Rectal smooth muscle tissue (tissue), 1 donor: ENCODE results near the gene ATF6B.
A peak's percentile ranks its signal among the peaks of the same experiment; 100 is the strongest.
"Not testable (repeated sequence)": the region's sequence is repeated elsewhere in the genome, so short reads cannot be mapped to it uniquely, and the experiment has no call there.

Source experiments
- H3K27ac ChIP-seq: one replicate; pipeline ENCODE4 v1.7.0; 2013; ENCODE audit warnings: low read depth, low read length, inconsistent platforms
- H3K27me3 ChIP-seq: one replicate; pipeline ENCODE4 v1.7.0; 2013; ENCODE audit warnings: low read length; ENCODE audit not compliant: control insufficient read depth, insufficient read depth
- H3K36me3 ChIP-seq: one replicate; pipeline ENCODE4 v1.7.0; 2013; ENCODE audit warnings: low read length; ENCODE audit not compliant: control insufficient read depth, insufficient read depth
- H3K4me1 ChIP-seq: one replicate; pipeline ENCODE4 v1.7.0; 2013; ENCODE audit warnings: low read length; ENCODE audit not compliant: control insufficient read depth, insufficient read depth
- H3K4me3 ChIP-seq: one replicate; pipeline ENCODE4 v1.7.0; 2013; ENCODE audit warnings: low read length
- H3K9ac ChIP-seq: one replicate; pipeline ENCODE4 v1.7.0; 2013; ENCODE audit warnings: low read length

Gene ATF6B

DNA sequence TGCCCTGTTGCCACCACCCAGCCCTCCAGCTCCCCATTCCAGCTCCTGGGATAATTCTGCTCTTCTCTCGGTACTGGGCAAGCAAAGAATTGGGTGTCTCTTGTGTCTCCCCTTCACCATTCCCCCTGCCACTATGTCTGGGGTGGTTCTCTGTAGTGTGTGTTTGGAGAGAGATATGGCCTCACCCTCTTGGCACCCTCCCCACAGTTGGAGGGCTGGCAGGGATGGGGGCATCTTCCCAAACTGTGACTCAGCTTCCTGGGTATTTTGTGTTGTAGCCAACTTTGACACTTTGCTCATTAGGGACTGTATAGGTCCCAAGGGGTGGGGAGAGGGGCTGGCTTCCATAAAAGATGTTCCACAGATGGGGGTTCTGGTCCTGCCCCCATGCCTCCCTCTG is 20.6 kb downstream of the ATF6B start:
- Histone ChIP-seq H3K27ac (peak overlapping the region; percentile 71), H3K4me1 (peaks cover 26% of the 10 kb centered on the region), H3K36me3 (no peaks in the 10 kb centered on the region), H3K4me3 (peak overlapping the region; percentile 50), H3K27me3 (no peaks in the 10 kb centered on the region), H3K9ac (peak overlapping the region; percentile 33)

DNA sequence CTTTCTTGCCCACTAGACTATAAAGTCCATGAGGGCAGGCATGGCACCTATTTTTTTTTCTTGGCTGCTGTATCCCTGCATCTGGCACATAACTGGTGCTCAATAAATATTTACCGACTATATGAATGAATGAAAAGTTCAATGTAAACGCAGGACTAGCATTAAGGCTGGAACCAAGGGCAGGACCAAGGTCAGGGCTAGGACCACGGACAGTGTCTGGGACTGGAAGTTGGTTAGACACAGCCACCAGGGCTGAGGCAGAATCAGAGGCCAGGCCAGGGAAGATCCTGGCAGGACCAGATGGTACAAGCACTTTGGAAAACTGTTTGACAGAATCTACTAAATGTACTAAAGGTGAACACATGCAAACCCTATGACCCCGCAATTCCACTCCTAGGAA is 22.6 kb downstream of the ATF6B start:
- no peak overlapping the region for H3K27ac ChIP-seq
- H3K9ac ChIP-seq = no peak overlapping the region
- H3K4me3 ChIP-seq = no peak overlapping the region
- no peaks in the 10 kb centered on the region for H3K27me3 ChIP-seq
- peaks cover 13% of the 10 kb centered on the region for H3K4me1 ChIP-seq
- H3K36me3 ChIP-seq = no peaks in the 10 kb centered on the region

DNA sequence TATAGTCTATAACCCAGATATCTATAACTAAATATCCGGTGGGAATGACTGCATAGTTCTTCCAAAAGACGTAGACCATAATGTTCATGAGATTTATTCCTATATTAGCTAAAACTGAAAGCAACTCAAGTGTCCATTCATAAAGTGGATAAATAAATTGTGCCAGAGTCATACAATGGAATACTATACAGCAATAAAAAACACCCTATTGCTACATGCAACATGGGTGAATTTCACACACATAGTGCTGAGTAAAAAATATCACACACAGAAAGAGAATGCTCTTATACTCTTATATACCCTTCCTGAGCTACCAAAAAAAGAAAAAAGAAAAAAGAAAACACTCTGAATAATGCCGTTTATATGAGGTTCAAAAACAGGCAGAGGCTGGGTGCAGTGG is 25.8 kb downstream of the ATF6B start:
- Histone ChIP-seq H3K36me3 (no peaks in the 10 kb centered on the region), H3K27ac (no peak overlapping the region), H3K4me1 (no peaks in the 10 kb centered on the region), H3K4me3 (no peak overlapping the region), H3K9ac (no peak overlapping the region), H3K27me3 (peaks cover 2% of the 10 kb centered on the region)

DNA sequence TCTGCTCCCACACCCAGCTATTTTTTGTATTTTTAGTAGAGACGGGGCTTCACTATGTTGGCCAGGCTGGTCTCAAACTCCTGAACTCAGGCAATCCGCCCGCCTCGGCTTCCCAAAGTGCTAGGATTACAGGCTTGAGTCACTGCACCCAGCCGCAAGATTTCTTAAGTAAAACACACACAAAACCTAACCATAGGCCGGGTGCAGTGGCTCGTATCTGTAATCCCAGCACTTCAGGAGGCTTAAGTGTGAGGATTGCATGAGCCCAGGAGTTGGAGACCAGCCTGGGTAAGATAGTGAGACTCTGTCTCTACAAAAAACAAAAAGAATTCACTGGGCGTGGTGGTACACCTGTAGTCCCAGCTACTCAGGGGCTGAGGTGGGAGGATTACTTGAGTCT is 27.8 kb downstream of the ATF6B start:
- not testable (repeated sequence) for H3K4me3 ChIP-seq

DNA sequence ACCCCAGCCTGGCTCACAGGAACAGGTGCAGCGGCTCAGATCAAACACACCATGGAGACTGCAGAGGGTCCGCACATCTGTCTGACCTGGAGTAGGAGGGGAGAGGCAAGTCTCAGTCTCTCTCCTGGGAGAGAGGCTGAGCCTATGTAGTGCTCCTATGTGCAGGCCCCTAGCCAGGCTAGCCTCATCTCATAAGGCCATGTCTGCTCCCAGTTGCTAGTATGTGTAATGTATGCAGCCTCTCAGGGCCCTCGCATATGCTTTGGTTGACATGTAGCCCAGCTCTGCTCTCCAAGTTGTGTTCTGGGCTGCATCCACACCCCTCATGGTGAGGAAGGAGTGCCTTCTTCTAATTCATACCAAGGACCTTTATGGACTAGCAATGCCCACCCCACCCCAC is 30.7 kb downstream of the ATF6B start:
- peaks cover 12% of the 10 kb centered on the region for H3K4me1 ChIP-seq
- no peak overlapping the region for H3K27ac ChIP-seq
- H3K36me3 ChIP-seq = no peaks in the 10 kb centered on the region
- peaks cover 19% of the 10 kb centered on the region for H3K27me3 ChIP-seq
- H3K9ac ChIP-seq = no peak overlapping the region
- H3K4me3 ChIP-seq = no peak overlapping the region

More for the DNA sequence above, 27.8 kb downstream of the ATF6B start:
- not testable (repeated sequence) for H3K36me3 ChIP-seq, H3K27ac ChIP-seq, H3K9ac ChIP-seq, H3K4me1 ChIP-seq
- H3K27me3 ChIP-seq = peaks cover 19% of the 10 kb centered on the region

DNA sequence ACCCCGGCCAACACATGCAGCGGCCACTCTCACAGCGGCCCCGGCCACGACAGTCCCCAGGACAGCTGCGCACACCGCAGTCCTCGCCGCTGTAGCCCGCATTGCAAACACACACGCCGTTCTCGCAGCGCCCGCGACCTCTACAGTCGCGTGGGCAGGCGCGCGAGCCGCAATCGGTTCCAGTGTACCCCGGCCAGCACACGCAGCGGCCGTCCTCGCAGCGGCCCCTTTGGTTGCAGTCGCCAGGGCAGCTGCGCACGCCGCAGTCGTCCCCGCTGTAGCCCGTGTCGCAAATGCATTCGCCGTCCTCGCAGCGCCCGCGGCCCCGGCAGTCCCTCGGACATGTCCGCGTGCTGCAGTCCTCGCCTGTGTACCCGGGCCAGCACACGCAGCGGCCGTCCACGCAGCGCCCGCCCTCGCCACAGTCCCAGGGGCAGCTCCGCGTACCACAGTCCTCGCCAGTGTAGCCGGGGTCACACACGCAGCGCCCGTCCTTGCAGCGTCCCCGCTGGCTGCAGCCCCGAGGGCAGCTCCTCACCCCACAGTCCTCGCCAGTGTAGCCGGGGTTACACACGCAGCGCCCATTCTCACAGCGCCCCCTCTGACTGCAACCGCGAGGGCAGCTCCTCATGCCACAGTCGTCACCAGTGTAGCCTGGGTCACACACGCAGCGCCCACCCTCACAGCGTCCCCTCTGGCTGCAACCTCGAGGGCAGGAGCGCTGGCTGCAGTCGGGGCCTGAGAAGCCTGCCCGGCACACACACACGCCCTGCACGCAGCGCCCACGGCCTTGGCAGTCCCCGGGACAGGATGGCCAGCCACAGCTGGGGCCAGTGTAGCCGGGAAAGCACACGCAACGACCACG is 31.4 kb downstream of the ATF6B start:
- no peaks in the 10 kb centered on the region for H3K36me3 ChIP-seq
- H3K4me3 ChIP-seq = peak overlapping the region; percentile 41
- H3K9ac ChIP-seq = no peak overlapping the region
- peaks cover 12% of the 10 kb centered on the region for H3K4me1 ChIP-seq
- peaks cover 19% of the 10 kb centered on the region for H3K27me3 ChIP-seq
- no peak overlapping the region for H3K27ac ChIP-seq

DNA sequence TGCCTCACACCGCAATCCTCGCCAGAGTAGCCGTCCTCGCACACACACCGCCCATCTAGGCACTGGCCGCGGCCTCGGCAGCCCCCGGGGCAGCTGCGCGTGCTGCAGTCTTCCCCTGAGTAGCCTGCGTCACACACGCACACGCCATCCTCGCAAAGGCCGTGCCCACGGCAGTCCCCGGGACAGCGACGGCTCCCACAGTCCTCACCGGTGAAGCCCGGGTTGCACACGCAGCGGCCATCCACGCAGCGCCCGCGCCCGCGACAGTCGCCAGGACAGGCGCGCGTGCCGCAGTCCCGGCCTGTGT is 32.0 kb downstream of the ATF6B start:
- Histone ChIP-seq H3K27me3 (peaks cover 19% of the 10 kb centered on the region), H3K27ac (no peak overlapping the region), H3K4me1 (peaks cover 12% of the 10 kb centered on the region), H3K36me3 (no peaks in the 10 kb centered on the region), H3K9ac (no peak overlapping the region), H3K4me3 (peak overlapping the region; percentile 41)

DNA sequence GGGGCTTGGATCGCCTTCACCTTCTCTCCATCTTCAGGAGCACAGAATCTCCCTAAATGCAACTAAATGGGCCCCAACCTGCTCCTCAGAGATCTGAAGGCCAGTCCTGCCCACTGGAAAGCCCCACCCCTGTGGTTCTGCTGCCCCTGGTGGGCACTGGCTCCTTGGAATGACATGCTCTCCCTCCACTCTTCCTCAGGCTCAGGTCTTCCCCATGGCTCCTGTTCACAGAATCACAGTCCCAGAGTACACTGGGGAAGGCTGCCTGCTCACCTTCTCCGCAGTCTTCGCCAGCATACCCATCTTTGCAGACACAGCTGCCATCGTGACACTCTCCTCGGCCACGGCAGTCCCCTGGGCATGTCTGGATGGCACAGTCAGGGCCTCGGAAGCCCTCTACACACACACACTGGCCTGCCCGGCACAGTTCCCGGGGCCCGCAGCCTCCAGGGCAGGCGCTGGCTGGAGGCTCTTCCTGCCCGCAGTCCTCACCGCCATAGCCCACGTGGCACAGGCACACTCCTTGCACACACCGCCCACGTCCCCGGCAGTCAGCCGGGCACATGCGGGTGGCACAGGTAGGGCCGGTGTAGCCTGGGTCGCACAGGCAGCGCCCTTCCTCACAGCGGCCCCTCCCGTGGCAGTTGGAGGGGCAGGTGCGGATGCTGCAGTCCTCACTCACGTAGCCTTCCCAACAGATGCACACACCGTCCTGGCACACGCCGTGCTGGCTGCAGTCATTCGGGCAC is 32.5 kb downstream of the ATF6B start:
- H3K27me3 ChIP-seq = peaks cover 19% of the 10 kb centered on the region
- H3K27ac ChIP-seq = no peak overlapping the region
- peak overlapping the region; percentile 41 for H3K4me3 ChIP-seq

DNA sequence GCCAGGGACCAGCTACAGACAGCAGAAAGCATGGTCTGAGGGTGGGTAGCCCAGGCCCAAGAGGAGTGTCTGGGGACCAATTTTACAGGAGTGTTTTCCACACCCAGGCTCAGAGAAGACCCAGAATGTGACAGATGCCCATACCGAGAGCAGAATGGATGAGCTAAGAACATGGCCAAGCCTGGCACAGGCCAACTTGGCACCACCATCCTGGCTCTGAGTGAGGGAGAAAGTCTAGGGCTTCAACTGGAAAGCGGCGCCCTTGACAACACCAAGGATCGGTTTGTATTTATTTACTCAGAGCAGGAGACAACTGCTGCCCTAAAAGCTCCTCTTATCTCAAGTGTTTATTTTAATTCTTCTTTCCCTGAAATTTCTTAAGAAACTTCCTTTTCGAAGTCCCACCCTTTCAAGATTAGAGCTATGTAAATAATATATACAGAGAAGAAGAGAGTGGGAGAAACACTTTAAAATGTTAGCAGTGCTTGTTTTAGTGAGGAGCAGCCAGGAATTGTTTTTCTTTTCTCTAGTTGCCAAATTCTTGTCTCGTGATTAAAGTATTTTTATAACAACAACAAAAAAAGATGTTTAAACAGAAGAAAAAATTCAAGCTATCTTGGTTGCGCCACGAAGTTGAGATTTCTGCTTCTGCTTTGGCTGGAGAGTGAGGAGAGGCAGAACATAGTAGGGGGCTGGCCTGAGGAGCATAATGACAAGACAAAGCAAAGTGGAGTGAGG is 35.1 kb downstream of the ATF6B start:
- Histone ChIP-seq H3K36me3 (no peaks in the 10 kb centered on the region), H3K27me3 (peaks cover 19% of the 10 kb centered on the region), H3K4me3 (peak overlapping the region; percentile 18), H3K4me1 (peaks cover 12% of the 10 kb centered on the region), H3K9ac (no peak overlapping the region), H3K27ac (peak overlapping the region; percentile 49)

More for the DNA sequence above, 32.5 kb downstream of the ATF6B start:
- Histone ChIP-seq H3K9ac (no peak overlapping the region), H3K4me1 (peaks cover 12% of the 10 kb centered on the region), H3K36me3 (no peaks in the 10 kb centered on the region)

DNA sequence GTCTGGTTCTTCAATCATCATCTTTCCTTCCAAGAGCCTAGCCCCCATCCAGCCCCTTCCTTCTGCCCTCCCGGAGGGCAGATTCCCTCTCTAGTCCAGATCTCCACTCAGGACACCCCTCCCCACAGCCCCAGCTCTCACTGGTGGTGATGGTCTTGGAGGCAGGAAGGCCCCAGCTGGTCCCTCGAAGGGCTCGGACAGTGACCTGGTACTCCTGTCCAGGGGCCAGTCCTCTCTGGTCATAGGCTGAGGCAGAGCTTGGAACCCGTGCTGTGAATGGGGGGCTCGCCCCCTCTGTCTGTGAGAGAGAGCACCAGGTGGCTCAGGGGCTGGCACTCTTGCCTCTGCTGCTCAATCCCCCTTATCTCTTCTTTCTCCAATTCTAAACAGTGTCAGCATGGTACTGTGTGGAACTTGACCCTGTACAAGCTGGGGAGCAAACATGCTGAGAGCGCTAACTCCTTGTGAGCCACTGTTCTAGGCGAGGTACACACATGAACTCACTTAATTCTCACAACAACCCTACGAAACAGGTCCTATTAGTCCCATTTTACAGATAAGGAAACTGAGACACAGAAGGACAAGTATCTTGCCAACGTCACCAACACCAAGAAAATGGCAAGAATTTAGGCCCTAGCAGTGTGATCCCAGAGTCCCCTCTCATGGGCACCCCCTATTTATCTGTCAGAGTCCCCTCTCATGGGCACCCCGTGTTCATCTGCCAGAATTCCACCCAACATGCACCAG is 38.8 kb downstream of the ATF6B start:
- H3K27me3 ChIP-seq = peaks cover 11% of the 10 kb centered on the region
- H3K9ac ChIP-seq = no peak overlapping the region
- H3K4me3 ChIP-seq = no peak overlapping the region
- H3K27ac ChIP-seq = no peak overlapping the region
- H3K36me3 ChIP-seq = no peaks in the 10 kb centered on the region
- peaks cover 9% of the 10 kb centered on the region for H3K4me1 ChIP-seq

DNA sequence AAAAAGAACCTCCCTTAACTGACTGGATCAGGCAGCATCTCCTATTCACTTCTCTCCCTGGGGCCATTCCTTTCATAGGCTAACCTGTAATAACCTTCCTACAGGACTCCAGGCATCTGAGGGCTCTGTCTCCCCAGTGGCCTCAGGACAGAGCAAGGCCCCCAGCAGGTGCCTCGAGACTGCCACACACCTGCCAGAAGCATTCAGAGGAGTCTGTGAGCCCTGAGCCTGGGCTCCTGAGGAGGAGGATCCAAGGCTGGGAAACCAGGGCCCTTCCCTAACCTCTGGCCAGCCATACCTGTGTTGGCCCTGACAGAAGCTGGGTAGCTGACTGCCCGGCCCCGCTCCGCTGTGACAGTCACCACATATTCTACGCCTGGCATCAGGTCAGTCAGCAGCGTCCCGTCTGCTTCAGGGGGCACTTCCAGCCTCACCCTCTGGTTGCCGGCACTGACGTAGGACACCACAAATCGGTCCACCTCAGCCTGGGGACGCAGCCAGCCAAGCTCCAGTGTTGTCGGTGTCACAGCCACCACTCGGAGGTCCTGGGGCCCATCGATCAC is 39.5 kb downstream of the ATF6B start:
- peaks cover 11% of the 10 kb centered on the region for H3K27me3 ChIP-seq
- H3K9ac ChIP-seq = no peak overlapping the region
- H3K36me3 ChIP-seq = peaks cover 2% of the 10 kb centered on the region
- H3K27ac ChIP-seq = no peak overlapping the region
- H3K4me3 ChIP-seq = no peak overlapping the region
- H3K4me1 ChIP-seq = peaks cover 9% of the 10 kb centered on the region
